Type B pancreatic cell (in vitro differentiated cells): ENCODE results near the gene WBP1L. TPM values are rescaled to one million over a fixed set of nuclear protein-coding genes. Genes with fewer than 3 reads are reported as not detected.

Experiments
- DNase-seq: peaks from one replicate; pipeline ENCODE4 v3.0.0; 2021; ENCODE audit warnings: mixed read lengths; ENCODE audit not compliant: unreplicated experiment; ENCODE audit errors: extremely low spot score
- H3K27ac Mint-ChIP-seq: 2 replicates; pipeline ENCODE4 v1.8.0; 2021; ENCODE audit warnings: mild to moderate bottlenecking, mixed read lengths
- H3K27me3 Mint-ChIP-seq: 2 replicates; pipeline ENCODE4 v1.8.0; 2021; ENCODE audit warnings: mixed read lengths
- H3K36me3 Mint-ChIP-seq: 2 replicates; pipeline ENCODE4 v1.8.0; 2021; ENCODE audit warnings: mixed read lengths
- H3K4me1 Mint-ChIP-seq: one replicate; pipeline ENCODE4 v1.8.0; 2021; ENCODE audit warnings: mixed read lengths; ENCODE audit not compliant: unreplicated experiment
- H3K4me3 Mint-ChIP-seq: 2 replicates; pipeline ENCODE4 v1.8.0; 2021; ENCODE audit warnings: mild to moderate bottlenecking, mixed read lengths
- H3K9me3 Mint-ChIP-seq: 2 replicates; pipeline ENCODE4 v1.8.0; 2021; ENCODE audit warnings: mixed read lengths
- CTCF ChIP-seq: fragments of 200-600 bp; sonication (generic); conservative IDR thresholded peaks from 2 replicates; pipeline ENCODE4 v1.5.0; 2021; ENCODE audit warnings: antibody characterized with exemption, mild to moderate bottlenecking
- total RNA-seq: library from RNA; stranded (reverse); gene quantifications from 2 replicates; pipeline ENCODE4 v1.2.1, GENCODE V29; 2021; ENCODE audit warnings: low replicate concordance

WBP1L gene
- total RNA-seq, 1 donor from 2014 or later: 40.3 TPM

- TF ChIP-seq CTCF: no peak
- Mint-ChIP-seq H3K36me3 (peaks cover 5% of the 10 kb centered on the region), H3K27me3 (no peaks in the 10 kb centered on the region), H3K27ac (peak overlapping the region; percentile 92), H3K9me3 (no peaks in the 10 kb centered on the region), H3K4me3 (peak overlapping the region; percentile 82), H3K4me1 (peaks cover 72% of the 10 kb centered on the region)
- peak; percentile 72 for DNase-seq
Observed at GRCh38 chr10:102776779-102777456, 33.2 kb downstream of the WBP1L start.

GRCh38 chr10:102777711-102778453 is 34.1 kb downstream of the WBP1L start:
- no peak for TF ChIP-seq CTCF
- Mint-ChIP-seq H3K4me3 (peak overlapping the region; percentile 62), H3K27me3 (no peaks in the 10 kb centered on the region)

GRCh38 chr10:102778781-102779180 is 35.0 kb downstream of the WBP1L start:
- H3K36me3 Mint-ChIP-seq: peaks cover 11% of the 10 kb centered on the region
- peak overlapping the region; percentile 62 for H3K4me3 Mint-ChIP-seq
- peaks cover 81% of the 10 kb centered on the region for H3K4me1 Mint-ChIP-seq
- no peak for TF ChIP-seq CTCF
- peaks cover 6% of the 10 kb centered on the region for H3K9me3 Mint-ChIP-seq
- DNase-seq: no peak
- H3K27me3 Mint-ChIP-seq: no peaks in the 10 kb centered on the region
- H3K27ac Mint-ChIP-seq: peak overlapping the region; percentile 83

More at GRCh38 chr10:102777711-102778453, 34.1 kb downstream of the WBP1L start:
- Mint-ChIP-seq H3K27ac (peak overlapping the region; percentile 83), H3K9me3 (no peaks in the 10 kb centered on the region), H3K36me3 (peaks cover 5% of the 10 kb centered on the region), H3K4me1 (peaks cover 79% of the 10 kb centered on the region)
- DNase-seq: no peak

- H3K27ac Mint-ChIP-seq: peak overlapping the region; percentile 53
- H3K9me3 Mint-ChIP-seq: peaks cover 6% of the 10 kb centered on the region
- H3K36me3 Mint-ChIP-seq: peaks cover 14% of the 10 kb centered on the region
- H3K27me3 Mint-ChIP-seq: no peaks in the 10 kb centered on the region
- no peak for DNase-seq
- peaks cover 76% of the 10 kb centered on the region for H3K4me1 Mint-ChIP-seq
- H3K4me3 Mint-ChIP-seq: peak overlapping the region; percentile 40
- no peak for TF ChIP-seq CTCF
Observed at GRCh38 chr10:102779680-102780526, 36.2 kb downstream of the WBP1L start.

GRCh38 chr10:102780527-102780808 is 36.7 kb downstream of the WBP1L start:
- no peaks in the 10 kb centered on the region for H3K27me3 Mint-ChIP-seq
- peaks cover 70% of the 10 kb centered on the region for H3K4me1 Mint-ChIP-seq
- H3K4me3 Mint-ChIP-seq: no peak overlapping the region
- H3K27ac Mint-ChIP-seq: no peak overlapping the region
- DNase-seq: no peak
- peaks cover 14% of the 10 kb centered on the region for H3K36me3 Mint-ChIP-seq
- no peak for TF ChIP-seq CTCF
- H3K9me3 Mint-ChIP-seq: peaks cover 6% of the 10 kb centered on the region
